ENCODE measurements around the gene EFEMP1.
A peak's percentile ranks its signal among the peaks of the same experiment; 100 is the strongest.

Gene EFEMP1

GRCh38 chr2:55891671-55892094 is 31.9 kb downstream of the EFEMP1 start:
- Mint-ChIP-seq H3K4me3 (no peak overlapping the region), H3K27me3 (no peaks in the 10 kb centered on the region), H3K4me1 (no peaks in the 10 kb centered on the region), H3K9me3 (no peaks in the 10 kb centered on the region), H3K27ac (no peak overlapping the region)
- DNase-seq, result no peak
- ATAC-seq, result no peak

GRCh38 chr2:55888936-55889335 is 34.6 kb downstream of the EFEMP1 start:
- no peaks in the 10 kb centered on the region for H3K27me3 Mint-ChIP-seq
- DNase-seq (no peak), ATAC-seq (no peak)
- no peaks in the 10 kb centered on the region for H3K9me3 Mint-ChIP-seq
- peak overlapping the region in 1 of 2 donors; percentile 77 for H3K27ac Mint-ChIP-seq
- no peaks in the 10 kb centered on the region for H3K4me1 Mint-ChIP-seq
- H3K4me3 Mint-ChIP-seq, result no peak overlapping the region

GRCh38 chr2:55887901-55888624 is 35.5 kb downstream of the EFEMP1 start:
- Mint-ChIP-seq H3K9me3 (no peaks in the 10 kb centered on the region), H3K4me3 (no peak overlapping the region), H3K27me3 (no peaks in the 10 kb centered on the region), H3K27ac (no peak overlapping the region), H3K4me1 (no peaks in the 10 kb centered on the region)
- ATAC-seq (no peak), DNase-seq (no peak)

- Mint-ChIP-seq H3K9me3 (no peaks in the 10 kb centered on the region), H3K4me1 (no peaks in the 10 kb centered on the region), H3K4me3 (no peak overlapping the region), H3K27ac (no peak overlapping the region), H3K27me3 (no peaks in the 10 kb centered on the region)
- DNase-seq (no peak), ATAC-seq (no peak)
Observed at GRCh38 chr2:55887351-55887750, 36.2 kb downstream of the EFEMP1 start.

GRCh38 chr2:55885944-55886281 is 37.7 kb downstream of the EFEMP1 start:
- H3K9me3 Mint-ChIP-seq, result no peaks in the 10 kb centered on the region
- ATAC-seq (no peak), DNase-seq (no peak)
- H3K27ac Mint-ChIP-seq, result no peak overlapping the region
- no peaks in the 10 kb centered on the region for H3K4me1 Mint-ChIP-seq
- no peaks in the 10 kb centered on the region for H3K27me3 Mint-ChIP-seq
- H3K4me3 Mint-ChIP-seq, result no peak overlapping the region

- Mint-ChIP-seq H3K27me3 (no peaks in the 10 kb centered on the region), H3K4me3 (no peak overlapping the region), H3K9me3 (no peaks in the 10 kb centered on the region), H3K4me1 (no peaks in the 10 kb centered on the region), H3K27ac (no peak overlapping the region)
- no peak for ATAC-seq
- no peak for DNase-seq
Observed at GRCh38 chr2:55885127-55885943, 38.2 kb downstream of the EFEMP1 start.

GRCh38 chr2:55883829-55884228 is 39.8 kb downstream of the EFEMP1 start:
- ATAC-seq (no peak), DNase-seq (no peak)
- Mint-ChIP-seq H3K4me1 (no peaks in the 10 kb centered on the region), H3K4me3 (no peak overlapping the region), H3K27ac (no peak overlapping the region), H3K9me3 (no peaks in the 10 kb centered on the region), H3K27me3 (no peaks in the 10 kb centered on the region)

- ATAC-seq, result no peak
- no peaks in the 10 kb centered on the region for H3K27me3 Mint-ChIP-seq
- no peak overlapping the region for H3K27ac Mint-ChIP-seq
- no peak for DNase-seq
- H3K4me3 Mint-ChIP-seq, result no peak overlapping the region
- no peaks in the 10 kb centered on the region for H3K9me3 Mint-ChIP-seq
- no peaks in the 10 kb centered on the region for H3K4me1 Mint-ChIP-seq
Observed at GRCh38 chr2:55883357-55883756, 40.2 kb downstream of the EFEMP1 start.

GRCh38 chr2:55882954-55883353 is 40.6 kb downstream of the EFEMP1 start:
- H3K4me1 Mint-ChIP-seq, result no peaks in the 10 kb centered on the region
- H3K27me3 Mint-ChIP-seq, result no peaks in the 10 kb centered on the region
- H3K9me3 Mint-ChIP-seq, result no peaks in the 10 kb centered on the region
- H3K27ac Mint-ChIP-seq, result no peak overlapping the region
- H3K4me3 Mint-ChIP-seq, result no peak overlapping the region
- DNase-seq, result no peak
- no peak for ATAC-seq

- H3K27ac Mint-ChIP-seq, result no peak overlapping the region
Observed at GRCh38 chr2:55880416-55881143, 43.0 kb downstream of the EFEMP1 start.

GRCh38 chr2:55879976-55880375 is 43.6 kb downstream of the EFEMP1 start:
- ATAC-seq (no peak), DNase-seq (no peak)
- Mint-ChIP-seq H3K27ac (no peak overlapping the region), H3K27me3 (no peaks in the 10 kb centered on the region), H3K9me3 (no peaks in the 10 kb centered on the region), H3K4me1 (no peaks in the 10 kb centered on the region), H3K4me3 (no peak overlapping the region)

More at GRCh38 chr2:55880416-55881143, 43.0 kb downstream of the EFEMP1 start:
- no peaks in the 10 kb centered on the region for H3K27me3 Mint-ChIP-seq
- no peak for ATAC-seq
- no peak for DNase-seq
- no peak overlapping the region for H3K4me3 Mint-ChIP-seq
- no peaks in the 10 kb centered on the region for H3K4me1 Mint-ChIP-seq
- H3K9me3 Mint-ChIP-seq, result no peaks in the 10 kb centered on the region

GRCh38 chr2:55877087-55877436 is 46.5 kb downstream of the EFEMP1 start:
- ATAC-seq, result no peak
- Mint-ChIP-seq H3K9me3 (no peaks in the 10 kb centered on the region), H3K4me3 (no peak overlapping the region), H3K4me1 (no peaks in the 10 kb centered on the region), H3K27me3 (no peaks in the 10 kb centered on the region), H3K27ac (no peak overlapping the region)
- no peak for DNase-seq

GRCh38 chr2:55876429-55877086 is 47.0 kb downstream of the EFEMP1 start:
- Mint-ChIP-seq H3K4me1 (no peaks in the 10 kb centered on the region), H3K4me3 (no peak overlapping the region), H3K9me3 (no peaks in the 10 kb centered on the region), H3K27ac (no peak overlapping the region), H3K27me3 (no peaks in the 10 kb centered on the region)
- ATAC-seq, result no peak
- DNase-seq, result no peak

GRCh38 chr2:55875434-55876135 is 48.0 kb downstream of the EFEMP1 start:
- no peak for ATAC-seq
- DNase-seq, result no peak
- H3K27ac Mint-ChIP-seq, result no peak overlapping the region
- no peak overlapping the region for H3K4me3 Mint-ChIP-seq
- H3K9me3 Mint-ChIP-seq, result no peaks in the 10 kb centered on the region
- H3K27me3 Mint-ChIP-seq, result no peaks in the 10 kb centered on the region
- H3K4me1 Mint-ChIP-seq, result no peaks in the 10 kb centered on the region

GRCh38 chr2:55874338-55874737 is 49.2 kb downstream of the EFEMP1 start:
- H3K27ac Mint-ChIP-seq, result no peak overlapping the region
- no peaks in the 10 kb centered on the region for H3K27me3 Mint-ChIP-seq
- ATAC-seq (no peak), DNase-seq (no peak)
- no peaks in the 10 kb centered on the region for H3K9me3 Mint-ChIP-seq
- H3K4me1 Mint-ChIP-seq, result no peaks in the 10 kb centered on the region
- no peak overlapping the region for H3K4me3 Mint-ChIP-seq

All from stimulated activated naive CD8-positive, alpha-beta T cell treated with anti-CD3 and anti-CD28 coated beads, Interleukin-15, amount 100 ng/mL, for 72 hours (primary cell).